ENCODE results near the gene SLC7A11.

SLC7A11 gene

GRCh38 chr4:138205531-138206233, 36.5 kb downstream of the SLC7A11 start:
- no peak for DNase-seq

- DNase-seq: no peak
Measured at GRCh38 chr4:138204507-138204906, 37.6 kb downstream of the SLC7A11 start.

GRCh38 chr4:138202686-138203085, 39.5 kb downstream of the SLC7A11 start:
- DNase-seq: no peak

- DNase-seq: no peak
Measured at GRCh38 chr4:138200236-138200590, 41.9 kb downstream of the SLC7A11 start.

GRCh38 chr4:138199568-138200235, 42.4 kb downstream of the SLC7A11 start:
- no peak for DNase-seq

- DNase-seq: no peak
Measured at GRCh38 chr4:138196153-138196552, 46.0 kb downstream of the SLC7A11 start.

GRCh38 chr4:138193963-138194362, 48.2 kb downstream of the SLC7A11 start:
- DNase-seq: no peak

GRCh38 chr4:138192113-138192512, 50.0 kb downstream of the SLC7A11 start:
- DNase-seq: no peak

- peak; percentile 76 for DNase-seq
Measured at GRCh38 chr4:138190452-138190858, 51.7 kb downstream of the SLC7A11 start.

GRCh38 chr4:138189206-138189605, 52.9 kb downstream of the SLC7A11 start:
- no peak for DNase-seq

- DNase-seq: no peak
Measured at GRCh38 chr4:138188406-138189084, 53.6 kb downstream of the SLC7A11 start.

- no peak for DNase-seq
Measured at GRCh38 chr4:138185859-138186645, 56.1 kb downstream of the SLC7A11 start.

- DNase-seq: no peak
Measured at GRCh38 chr4:138184886-138185285, 57.3 kb downstream of the SLC7A11 start.

- no peak for DNase-seq
Measured at GRCh38 chr4:138182838-138183426, 59.2 kb downstream of the SLC7A11 start.

- DNase-seq: no peak
Measured at GRCh38 chr4:138181287-138181686, 60.9 kb downstream of the SLC7A11 start.

- DNase-seq: no peak
Measured at GRCh38 chr4:138178566-138178965, 63.6 kb downstream of the SLC7A11 start.

- no peak for DNase-seq
Measured at GRCh38 chr4:138177278-138177968, 64.7 kb downstream of the SLC7A11 start.

GRCh38 chr4:138174981-138175794, 67.0 kb downstream of the SLC7A11 start:
- no peak for DNase-seq

GRCh38 chr4:138164208-138164607, 77.9 kb downstream of the SLC7A11 start:
- DNase-seq: no peak

- no peak for DNase-seq
Measured at GRCh38 chr4:138163171-138163570, 79.0 kb downstream of the SLC7A11 start.

GRCh38 chr4:138162259-138162658, 79.9 kb downstream of the SLC7A11 start:
- no peak for DNase-seq

All from GF-D8 (cell line).